NCI-H345 (cell line): ENCODE measurements around the gene MARS1.

Experiments used
- DNase-seq: peaks from one replicate; lab custom pipeline; 2025; lab: John Stamatoyannopoulos, UW

Gene MARS1

GRCh38 chr12:57473392-57473791 is 14.5 kb upstream of the MARS1 start:
- DNase-seq = no peak

GRCh38 chr12:57473886-57474285 is 14.0 kb upstream of the MARS1 start:
- no peak for DNase-seq

- no peak for DNase-seq
These were observed 13.4 kb upstream of the MARS1 start for GRCh38 chr12:57474430-57474829.

GRCh38 chr12:57474862-57475261 is 13.0 kb upstream of the MARS1 start:
- DNase-seq = peak; percentile 22

GRCh38 chr12:57475271-57476161 is 12.4 kb upstream of the MARS1 start:
- no peak for DNase-seq

GRCh38 chr12:57476162-57476992 is 11.5 kb upstream of the MARS1 start:
- no peak for DNase-seq

GRCh38 chr12:57476993-57477709 is 10.7 kb upstream of the MARS1 start:
- DNase-seq = no peak

GRCh38 chr12:57477710-57478681 is 9.9 kb upstream of the MARS1 start:
- no peak for DNase-seq

- no peak for DNase-seq
These were observed 8.9 kb upstream of the MARS1 start for GRCh38 chr12:57479043-57479375.

- DNase-seq = no peak
These were observed 8.3 kb upstream of the MARS1 start, which contains the start of gene ARHGAP9 for GRCh38 chr12:57479376-57480115. TSS of gene ARHGAP9 (minus strand) at chr12:57479866. CDS start at chr12:57479406, 460 bp downstream.

- no peak for DNase-seq
These were observed 6.2 kb upstream of the MARS1 start for GRCh38 chr12:57481671-57482070.

GRCh38 chr12:57483466-57483865 is 4.4 kb upstream of the MARS1 start:
- DNase-seq = no peak

GRCh38 chr12:57485695-57486094 is 2.2 kb upstream of the MARS1 start:
- DNase-seq = no peak

- DNase-seq = no peak
These were observed 742 bp upstream of the MARS1 start for GRCh38 chr12:57487055-57487596.

- no peak for DNase-seq
These were observed 711 bp downstream of the MARS1 start for GRCh38 chr12:57488402-57489156.

GRCh38 chr12:57489157-57489641 is 1.3 kb downstream of the MARS1 start:
- no peak for DNase-seq

- DNase-seq = no peak
These were observed 2.3 kb downstream of the MARS1 start for GRCh38 chr12:57490126-57490525.

GRCh38 chr12:57491393-57492280 is 3.8 kb downstream of the MARS1 start:
- no peak for DNase-seq
